CD4-positive, alpha-beta T cell treated with Interleukin-17A for 4 hours (primary cell): Measurements from ENCODE around the gene CBX4.
"Not testable (repeated sequence)": the region's sequence is repeated elsewhere in the genome, so short reads cannot be mapped to it uniquely, and the experiment has no call there.

Experiments
- DNase-seq: peaks from one replicate; pipeline ENCODE4 v3.0.0-alpha.2; 2020; ENCODE audit warnings: mixed read lengths

Gene CBX4

GRCh38 chr17:79859676-79860615 lies 20.7 kb upstream of the CBX4 start:
- no peak for DNase-seq

DNA sequence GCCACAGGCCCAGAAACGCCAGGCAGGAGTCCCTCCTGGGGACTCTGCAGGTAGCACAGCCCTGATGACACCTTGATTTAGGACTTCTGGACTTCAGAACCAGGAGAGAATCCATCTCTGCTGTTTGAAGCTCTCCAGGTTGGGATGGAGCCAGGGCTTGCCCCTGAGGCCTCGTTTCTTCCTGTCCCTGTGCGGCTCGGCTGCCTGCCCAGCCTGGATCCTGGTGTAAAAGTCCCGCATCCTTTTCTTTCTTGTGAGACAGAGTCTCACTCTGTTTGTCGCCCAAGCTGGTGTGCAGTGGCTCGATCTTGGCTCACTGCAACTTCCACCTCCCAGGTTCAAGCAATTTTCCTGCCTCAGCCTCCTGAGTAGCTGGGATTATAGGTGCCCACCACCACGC lies 17.9 kb upstream of the CBX4 start:
- no peak for DNase-seq

DNA sequence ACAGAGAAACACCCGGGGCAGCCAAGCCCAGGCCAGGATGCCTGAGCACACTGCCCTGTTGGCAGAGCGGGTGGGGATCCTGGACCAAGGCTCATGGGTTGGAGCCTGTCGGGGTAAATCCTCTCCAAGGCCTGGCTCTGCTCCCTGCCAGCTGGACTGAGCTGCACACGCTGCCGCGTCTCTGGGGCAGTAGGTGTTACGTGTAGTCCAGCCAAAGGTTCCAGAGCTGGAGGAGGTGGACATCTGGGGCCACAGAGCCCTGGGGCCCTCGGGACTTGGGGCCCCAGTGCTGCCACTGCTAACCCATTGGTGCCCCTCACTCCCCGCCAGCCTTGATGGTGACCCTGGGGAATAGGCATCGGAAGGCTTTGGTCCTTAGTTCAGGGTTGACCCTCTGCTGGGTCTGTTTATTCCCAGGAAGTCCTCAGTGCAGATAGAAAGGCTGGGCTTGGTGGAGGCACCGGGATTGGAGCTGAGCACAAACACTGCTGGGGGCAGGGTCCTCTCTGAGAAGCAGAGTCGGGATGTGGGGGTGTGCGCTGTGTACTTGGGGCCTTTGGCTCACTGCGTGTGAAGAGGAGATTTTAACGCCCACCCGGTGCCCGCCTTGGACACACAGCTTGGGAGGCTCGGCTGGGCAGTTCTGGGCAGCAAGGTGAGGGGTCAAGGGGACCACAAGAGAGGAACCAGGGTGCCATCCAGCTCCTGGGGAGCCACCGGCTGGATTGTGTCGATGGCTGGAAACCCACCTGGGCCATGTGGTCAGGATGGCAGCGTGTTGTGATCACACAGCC lies 16.3 kb upstream of the CBX4 start:
- DNase-seq, result no peak

DNA sequence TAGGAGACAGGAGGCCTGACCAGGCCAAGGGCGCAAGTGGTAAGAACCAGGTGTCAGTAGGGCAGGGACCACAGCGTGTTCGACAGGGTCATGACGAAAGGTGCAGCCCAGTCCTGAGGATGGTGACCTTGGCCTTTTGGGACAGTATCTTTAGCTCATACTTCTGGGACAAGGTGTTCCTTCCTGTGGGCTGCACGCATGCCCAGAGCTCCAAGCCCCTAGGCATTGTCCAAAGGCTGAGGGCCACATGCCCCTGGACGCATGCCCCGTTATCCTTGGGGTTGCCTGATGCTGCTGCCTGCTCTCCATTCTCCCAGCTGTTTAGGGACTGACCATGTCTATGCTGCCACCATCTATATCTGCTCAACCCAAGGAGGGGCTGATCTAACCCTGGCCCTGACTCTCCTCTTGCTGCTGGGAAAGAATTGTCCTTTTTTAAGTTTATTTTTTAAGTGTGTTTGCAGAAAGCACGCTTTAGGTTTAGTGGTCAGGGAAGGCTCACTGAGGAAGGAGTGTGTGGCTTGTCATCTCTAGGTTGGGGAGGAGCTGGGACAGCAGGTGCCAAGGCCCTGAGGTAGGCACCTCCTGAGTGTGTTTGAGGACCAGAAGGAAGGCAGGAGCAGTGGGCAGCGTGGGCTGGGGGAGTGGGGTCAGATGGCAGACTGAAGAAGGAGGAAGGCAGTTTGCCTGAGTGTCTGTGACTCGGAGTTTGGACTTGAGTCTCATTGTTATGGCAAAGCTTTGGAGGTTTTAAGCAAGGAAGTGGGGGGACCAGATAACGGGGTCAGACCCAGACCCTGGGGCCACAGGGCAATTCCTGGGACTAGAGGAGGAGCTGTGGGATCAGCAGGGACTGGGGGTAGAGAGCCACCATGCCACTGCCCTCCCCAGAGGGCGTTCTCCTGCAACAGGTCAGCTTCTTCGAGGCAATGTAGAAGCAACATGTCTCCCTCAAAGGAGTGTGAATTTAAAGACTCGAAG lies 15.1 kb upstream of the CBX4 start:
- DNase-seq, result no peak

- not testable (repeated sequence) for DNase-seq
Observed at GRCh38 chr17:79853168-79853567, 13.9 kb upstream of the CBX4 start.

GRCh38 chr17:79852748-79853147 lies 13.5 kb upstream of the CBX4 start:
- DNase-seq, result no peak

DNA sequence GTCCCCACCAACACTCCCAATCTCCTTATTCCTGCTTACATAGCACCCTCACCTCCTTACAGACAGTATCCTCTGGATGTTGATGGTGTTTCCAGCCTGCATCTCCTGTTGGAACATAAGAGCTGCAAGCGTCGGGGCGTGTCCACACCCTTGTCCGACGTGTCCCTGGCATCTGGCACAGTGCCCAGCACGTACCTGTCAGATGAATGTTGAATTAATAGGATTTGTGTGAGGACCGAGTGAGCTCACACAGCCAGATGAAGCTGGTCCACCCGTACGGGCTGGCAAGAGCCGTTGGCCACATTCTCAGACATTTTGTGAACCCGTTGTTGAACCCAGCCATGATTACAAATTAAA lies 12.2 kb upstream of the CBX4 start:
- no peak for DNase-seq

- no peak for DNase-seq
Observed at GRCh38 chr17:79850571-79851460, 11.6 kb upstream of the CBX4 start.

- DNase-seq, result no peak
Observed at GRCh38 chr17:79849953-79850352, 10.7 kb upstream of the CBX4 start.

DNA sequence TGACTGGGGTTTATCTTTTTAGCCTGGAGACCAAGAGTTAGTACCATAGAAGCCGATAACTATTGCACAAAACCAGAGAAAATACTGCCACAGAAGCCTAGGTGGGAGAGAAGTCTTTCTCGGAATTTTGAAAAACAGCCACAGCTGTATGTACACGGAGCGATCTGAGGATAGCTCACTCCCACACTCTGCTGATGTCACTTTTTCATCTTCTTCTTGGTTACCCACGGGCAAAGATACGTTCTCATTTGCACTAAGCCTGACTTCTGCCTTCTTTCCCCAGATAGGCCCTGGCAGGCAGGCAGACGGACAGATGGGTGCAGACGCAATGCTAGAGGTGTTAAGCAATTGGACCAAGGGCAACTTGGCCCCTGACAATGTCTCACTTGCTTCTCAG lies 9.1 kb upstream of the CBX4 start:
- no peak for DNase-seq

DNA sequence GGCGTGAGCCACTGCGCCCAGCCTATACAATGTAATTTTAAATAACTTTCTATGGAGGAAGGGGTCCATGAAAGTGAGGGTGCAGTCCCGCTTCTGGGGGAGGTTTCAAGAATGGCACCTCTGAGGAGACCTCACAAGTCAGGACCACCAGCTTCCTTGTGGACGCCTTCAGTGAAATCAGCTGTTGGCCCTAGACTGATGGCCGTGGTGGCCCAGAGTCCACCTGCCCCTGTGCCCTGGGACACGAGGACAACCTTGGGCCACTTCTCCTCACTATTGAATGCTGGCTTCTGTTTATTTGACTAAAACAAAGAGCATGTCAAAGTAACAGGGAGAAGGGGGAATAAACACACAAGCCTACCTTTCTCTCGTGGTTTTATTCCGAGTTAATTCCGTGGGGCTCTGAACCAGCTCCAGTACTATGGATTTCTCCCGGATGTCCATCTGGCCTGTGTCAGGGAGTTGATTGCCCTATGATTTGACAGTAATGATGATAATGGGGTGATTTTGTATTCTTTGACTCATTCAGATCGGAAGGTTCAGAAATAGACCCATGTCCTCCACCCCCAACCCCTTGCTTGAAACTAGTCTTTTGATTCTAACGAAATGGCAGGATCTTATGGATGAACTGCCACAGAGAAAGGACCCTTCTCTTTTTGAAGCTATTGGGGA lies 8.6 kb upstream of the CBX4 start:
- no peak for DNase-seq

- DNase-seq, result no peak
Observed at GRCh38 chr17:79845601-79845949, 6.3 kb upstream of the CBX4 start.

DNA sequence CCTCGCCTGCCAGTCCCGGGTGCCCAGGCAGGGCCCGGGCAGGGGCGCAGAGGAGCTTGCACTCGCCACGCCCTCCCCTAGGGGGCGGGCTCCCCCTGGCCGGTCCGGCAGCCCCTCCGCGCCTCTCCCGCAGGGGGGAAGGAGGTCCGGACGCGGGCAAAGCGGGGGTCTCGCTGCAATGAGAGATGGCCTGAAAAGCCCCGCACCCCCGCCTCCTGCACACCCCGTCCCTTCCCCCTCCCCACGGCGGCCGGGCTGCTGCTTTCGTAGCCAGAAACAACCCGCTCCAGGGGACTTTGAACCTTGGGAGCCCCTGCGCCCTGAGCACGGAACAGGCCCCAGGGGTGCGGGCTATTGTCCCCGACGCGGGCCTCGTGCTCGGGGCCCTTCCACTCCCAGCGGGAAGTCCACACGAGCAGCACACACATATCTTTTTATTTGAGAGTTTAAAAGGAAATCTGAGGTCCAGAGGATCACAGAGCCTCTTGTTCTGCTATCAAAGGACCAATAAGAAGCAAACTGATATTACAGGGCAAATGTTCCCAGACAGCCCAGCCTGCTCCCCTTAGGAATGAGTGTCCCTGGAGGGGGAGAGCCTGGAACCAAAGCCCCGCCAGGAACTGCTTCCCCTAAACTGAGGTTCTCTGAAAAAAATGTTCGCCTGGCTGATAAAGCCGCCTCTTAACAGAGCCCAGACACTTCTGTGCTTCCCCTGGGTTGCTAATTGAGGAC lies 5.8 kb upstream of the CBX4 start:
- peak; percentile 72 for DNase-seq

DNA sequence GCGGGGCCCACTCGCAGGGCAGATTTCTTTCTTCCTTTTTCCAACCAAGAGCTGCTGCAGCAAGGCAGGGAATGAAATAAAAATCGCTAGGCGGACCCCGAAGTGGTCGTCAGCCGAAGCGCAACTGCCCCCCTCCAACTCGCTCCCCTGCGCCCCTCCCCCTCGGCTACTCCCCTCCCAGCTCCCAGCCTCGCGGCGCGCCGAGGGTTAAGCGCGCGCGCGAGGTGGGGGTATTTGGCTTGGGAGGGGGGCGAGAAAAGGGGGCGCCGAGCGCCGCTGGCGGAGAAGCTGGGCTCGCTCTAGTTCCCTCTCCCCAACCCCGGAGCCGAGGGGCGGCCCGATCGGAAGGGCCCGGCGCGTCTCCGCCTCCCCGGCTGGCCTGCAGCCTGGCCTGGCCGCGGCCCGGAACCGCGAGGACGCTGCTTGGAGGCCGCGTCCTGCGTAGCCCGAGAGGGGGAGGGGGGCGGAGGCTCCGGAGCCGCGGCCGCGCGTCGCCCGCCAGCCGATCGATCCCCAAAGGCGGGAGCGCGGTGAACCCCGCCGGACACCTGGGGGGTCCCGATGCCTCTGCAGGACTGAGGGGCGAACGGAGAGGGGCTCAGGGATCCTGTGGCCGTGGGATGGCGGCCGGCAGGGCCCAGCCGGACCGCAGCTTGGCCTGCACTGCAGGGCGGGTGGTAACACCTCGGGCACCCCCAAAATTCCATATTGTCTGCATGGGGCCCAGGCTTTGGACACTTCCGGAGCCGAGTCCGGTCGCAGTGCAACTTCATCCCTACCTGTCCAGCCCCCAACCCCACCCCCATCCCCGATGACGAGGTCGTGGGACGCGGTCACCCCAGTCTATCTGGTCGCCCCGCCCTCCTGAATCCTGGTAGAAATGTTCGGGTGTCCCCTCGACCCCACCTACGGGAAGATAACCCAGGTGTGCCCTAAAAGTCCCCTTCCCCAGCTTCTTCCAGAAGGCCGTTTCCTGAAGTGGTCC lies 4.9 kb upstream of the CBX4 start:
- no peak for DNase-seq

DNA sequence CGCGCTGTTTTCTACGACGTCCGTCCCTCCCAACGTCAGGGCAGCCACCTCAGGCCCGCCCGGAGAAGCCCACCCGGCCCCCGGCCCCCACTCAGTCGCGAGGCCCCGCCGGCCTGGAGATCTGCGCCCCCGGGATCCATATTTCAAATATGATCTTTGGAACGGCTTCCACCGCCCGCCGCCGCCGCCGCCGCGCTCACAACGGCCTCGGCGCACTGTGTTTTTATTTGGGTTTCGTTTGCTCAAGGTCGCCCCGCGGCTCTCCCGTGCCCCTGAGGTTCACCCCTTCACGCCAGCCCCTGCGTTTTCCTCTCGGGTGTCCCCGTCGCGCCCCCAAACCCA lies 4.2 kb upstream of the CBX4 start:
- peak; percentile 40 for DNase-seq

DNA sequence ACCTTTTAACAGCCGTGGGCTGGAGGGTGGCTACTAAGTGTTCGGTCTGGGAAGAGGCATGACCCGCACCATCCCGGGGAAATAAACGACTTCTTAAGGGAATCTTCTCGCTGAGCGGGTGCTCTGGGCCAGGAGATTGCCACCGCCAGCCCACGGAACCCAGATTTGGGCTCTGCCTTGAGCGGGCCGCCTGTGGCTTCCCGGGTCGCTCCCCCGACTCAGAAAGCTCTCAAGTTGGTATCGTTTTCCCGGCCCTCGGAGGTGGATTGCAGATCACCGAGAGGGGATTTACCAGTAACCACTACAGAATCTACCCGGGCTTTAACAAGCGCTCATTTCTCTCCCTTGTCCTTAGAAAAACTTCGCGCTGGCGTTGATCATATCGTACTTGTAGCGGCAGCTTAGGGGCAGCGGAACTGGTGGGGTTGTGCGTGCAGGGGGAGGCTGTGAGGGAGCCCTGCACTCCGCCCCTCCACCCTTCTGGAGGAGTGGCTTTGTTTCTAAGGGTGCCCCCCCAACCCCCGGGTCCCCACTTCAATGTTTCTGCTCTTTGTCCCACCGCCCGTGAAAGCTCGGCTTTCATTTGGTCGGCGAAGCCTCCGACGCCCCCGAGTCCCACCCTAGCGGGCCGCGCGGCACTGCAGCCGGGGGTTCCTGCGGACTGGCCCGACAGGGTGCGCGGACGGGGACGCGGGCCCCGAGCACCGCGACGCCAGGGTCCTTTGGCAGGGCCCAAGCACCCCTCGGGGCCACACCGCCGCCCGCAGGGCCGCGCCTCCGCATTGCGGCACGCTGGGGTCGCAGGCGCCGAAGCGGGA lies 3.6 kb upstream of the CBX4 start:
- peak; percentile 43 for DNase-seq

- DNase-seq, result no peak
Observed at GRCh38 chr17:79842136-79842655, 3.0 kb upstream of the CBX4 start.
